ENCODE results near the gene MPL. TPM values are rescaled to one million over a fixed set of nuclear protein-coding genes. Genes with fewer than 3 reads are reported as not detected.

MPL gene
- total RNA-seq, 1 experiment from 2014 or later = not detected

GRCh38 chr1:43319288-43319687, 18.3 kb upstream of the MPL start:
- CTCF ChIA-PET = no interaction called here
- no peak for DNase-seq (ENCODE audit: low read depth, low spot score)
- Histone ChIP-seq H3K9me3 (ENCODE audit: control insufficient read depth in 1 of 2, insufficient read depth in 1 of 2, low read depth in 1 of 2, low read length in 2 of 2) (no peaks in the 10 kb centered on the region), H3K79me2 (ENCODE audit: insufficient read depth, low read length) (no peaks in the 10 kb centered on the region), H2AFZ (ENCODE audit: low read depth, low read length, poor library complexity, severe bottlenecking) (no peak overlapping the region), H4K20me1 (ENCODE audit: insufficient read depth) (no peaks in the 10 kb centered on the region), H3K36me3 (ENCODE audit: control insufficient read depth in 1 of 2, insufficient read depth in 2 of 2, low read length in 2 of 2) (no peaks in the 10 kb centered on the region), H3K4me2 (ENCODE audit: low read length) (no peak overlapping the region), H3K9ac (ENCODE audit: low read length) (no peak overlapping the region), H3K9me2 (ENCODE audit: insufficient read depth) (no peaks in the 10 kb centered on the region), H3K4me1 (ENCODE audit: control insufficient read depth in 1 of 2, insufficient read depth in 2 of 2, low read length in 2 of 2) (peaks cover 0 to 27% of the 10 kb centered on the region in 2 experiments; a peak in 2 of 4 replicates), H3K27ac (ENCODE audit: low read depth, low read length) (no peak overlapping the region), H3K27me3 (ENCODE audit: insufficient read depth, low read length) (no peaks in the 10 kb centered on the region), H3K4me3 (replicated peaks in 1 of 2; ENCODE audit: low read depth in 1 of 2, low read length in 2 of 2) (no peak overlapping the region)
- BruUV-seq (replicated peaks) = no TSS peak
- RAD21 ChIA-PET (ENCODE audit: low non-redundant PET in 1 of 2, low total read pairs in 2 of 2, uncharacterized antibody in 2 of 2, unreplicated experiment in 2 of 2) = no interaction called here
- TF ChIP-seq EGR1 (IDR thresholded peaks at IDR 0.05; ENCODE audit: low read depth) = no peak
- TF ChIP-seq ZFX (IDR thresholded peaks at IDR 0.05) = no peak
- no peak for TF ChIP-seq EZH2phosphoT487 (IDR thresholded peaks at IDR 0.05; ENCODE audit: borderline replicate concordance)
- no peak for TF ChIP-seq SIN3A (IDR thresholded peaks at IDR 0.05; ENCODE audit: low read depth)
- no peak for TF ChIP-seq CTCF (IDR thresholded peaks at IDR 0.05 in 2 of 3, conservative IDR thresholded peaks at IDR 0.05 in 1 of 3; ENCODE audit: borderline replicate concordance in 1 of 3, insufficient read depth in 1 of 3, low read depth in 2 of 3, low read length in 2 of 3)
- ATAC-seq = no peak
- intact Hi-C loops (cut with micrococcal nuclease) = no loop called here
- POLR2A ChIA-PET = no interaction called here

GRCh38 chr1:43319766-43320165, 17.9 kb upstream of the MPL start:
- BruUV-seq (replicated peaks) = no TSS peak
- Histone ChIP-seq H3K36me3 (ENCODE audit: control insufficient read depth in 1 of 2, insufficient read depth in 2 of 2, low read length in 2 of 2) (no peaks in the 10 kb centered on the region), H3K9ac (ENCODE audit: low read length) (no peak overlapping the region), H3K4me1 (ENCODE audit: control insufficient read depth in 1 of 2, insufficient read depth in 2 of 2, low read length in 2 of 2) (peaks cover 0 to 27% of the 10 kb centered on the region in 2 experiments; a peak in 2 of 4 replicates), H2AFZ (ENCODE audit: low read depth, low read length, poor library complexity, severe bottlenecking) (no peak overlapping the region), H3K9me2 (ENCODE audit: insufficient read depth) (no peaks in the 10 kb centered on the region), H3K4me3 (replicated peaks in 1 of 2; ENCODE audit: low read depth in 1 of 2, low read length in 2 of 2) (no peak overlapping the region), H4K20me1 (ENCODE audit: insufficient read depth) (no peaks in the 10 kb centered on the region), H3K9me3 (ENCODE audit: control insufficient read depth in 1 of 2, insufficient read depth in 1 of 2, low read depth in 1 of 2, low read length in 2 of 2) (no peaks in the 10 kb centered on the region; a peak in 1 of 4 replicates), H3K27ac (ENCODE audit: low read depth, low read length) (no peak overlapping the region), H3K27me3 (ENCODE audit: insufficient read depth, low read length) (no peaks in the 10 kb centered on the region), H3K4me2 (ENCODE audit: low read length) (no peak overlapping the region), H3K79me2 (ENCODE audit: insufficient read depth, low read length) (no peaks in the 10 kb centered on the region)
- ATAC-seq = no peak
- intact Hi-C loops (cut with micrococcal nuclease) = no loop called here
- CTCF ChIA-PET = no interaction called here
- no peak for DNase-seq (ENCODE audit: low read depth, low spot score)
- RAD21 ChIA-PET (ENCODE audit: low non-redundant PET in 1 of 2, low total read pairs in 2 of 2, uncharacterized antibody in 2 of 2, unreplicated experiment in 2 of 2) = no interaction called here
- POLR2A ChIA-PET = no interaction called here
- TF ChIP-seq YY1 (IDR thresholded peaks at IDR 0.05; ENCODE audit: extremely low read depth, insufficient replicate concordance, low read depth, low read length) (no peak), CEBPB (IDR thresholded peaks at IDR 0.05; ENCODE audit: low read depth) (no peak), RAD21 (IDR thresholded peaks at IDR 0.05; ENCODE audit: low read depth) (no peak), SRF (IDR thresholded peaks at IDR 0.05; ENCODE audit: low read depth) (no peak), ZNF274 (IDR thresholded peaks at IDR 0.05; ENCODE audit: low read depth, low read length) (no peak), CTCF (IDR thresholded peaks at IDR 0.05 in 2 of 3, conservative IDR thresholded peaks at IDR 0.05 in 1 of 3; ENCODE audit: borderline replicate concordance in 1 of 3, insufficient read depth in 1 of 3, low read depth in 2 of 3, low read length in 2 of 3) (no peak), FOSL1 (IDR thresholded peaks at IDR 0.05; ENCODE audit: low read depth) (no peak), EZH2phosphoT487 (IDR thresholded peaks at IDR 0.05; ENCODE audit: borderline replicate concordance) (no peak), ZBTB33 (IDR thresholded peaks at IDR 0.05; ENCODE audit: extremely low read depth, insufficient replicate concordance, low read length) (no peak)
